ENCODE results near the gene ISM1.
"Not testable (repeated sequence)": the region's sequence is repeated elsewhere in the genome, so short reads cannot be mapped to it uniquely, and the experiment has no call there.

The ISM1 gene

GRCh38 chr20:13220194-13220903, 725 bp upstream of the ISM1 start:
- DNase-seq: peak; percentile 15

GRCh38 chr20:13221313-13221672, 219 bp downstream of the ISM1 start:
- in situ Hi-C loops (cut with HindIII; ENCODE audit: low pct_ligation_motif_present, low pct_unique_long_range_greater_than_20kb, low sequenced_read_pairs): no loop called here
- DNase-seq: no peak

More at GRCh38 chr20:13220194-13220903, 725 bp upstream of the ISM1 start:
- in situ Hi-C loops (cut with HindIII; ENCODE audit: low pct_ligation_motif_present, low pct_unique_long_range_greater_than_20kb, low sequenced_read_pairs): no loop called here

DNA sequence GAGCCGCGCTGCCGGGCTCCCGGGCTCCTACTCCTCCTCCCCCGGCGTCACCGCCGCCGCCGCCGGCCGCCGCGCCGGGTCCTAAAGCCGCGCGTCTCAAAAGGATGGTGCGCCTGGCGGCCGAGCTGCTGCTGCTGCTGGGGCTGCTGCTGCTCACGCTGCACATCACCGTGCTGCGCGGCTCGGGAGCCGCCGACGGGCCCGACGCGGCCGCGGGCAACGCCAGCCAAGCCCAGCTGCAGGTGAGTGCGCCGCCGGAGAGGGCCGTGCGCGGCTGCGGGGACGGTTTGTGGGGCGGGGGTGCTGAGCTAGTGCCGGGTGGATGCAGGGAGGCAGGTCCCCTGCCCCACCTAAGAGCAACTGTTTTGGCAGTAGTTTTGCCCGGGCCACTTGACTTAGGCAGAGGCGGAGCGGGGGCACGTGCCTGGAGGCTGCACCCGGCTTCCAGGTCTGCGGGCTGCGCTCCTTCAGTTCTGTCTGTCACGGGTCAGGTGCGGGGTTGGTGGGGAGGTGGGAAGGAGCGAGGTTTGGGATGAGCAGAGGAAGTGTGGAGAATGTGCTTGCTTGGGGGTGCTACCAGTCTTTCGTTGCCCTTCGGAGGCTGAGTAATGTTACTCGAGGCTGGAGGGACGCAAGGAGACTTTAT, 722 bp downstream of the ISM1 start:
- in situ Hi-C loops (cut with HindIII; ENCODE audit: low pct_ligation_motif_present, low pct_unique_long_range_greater_than_20kb, low sequenced_read_pairs): no loop called here
- DNase-seq: peak; percentile 61

- in situ Hi-C loops (cut with HindIII; ENCODE audit: low pct_ligation_motif_present, low pct_unique_long_range_greater_than_20kb, low sequenced_read_pairs): no loop called here
- no peak for DNase-seq
These were observed 1.2 kb downstream of the ISM1 start for GRCh38 chr20:13222319-13222716.

- in situ Hi-C loops (cut with HindIII; ENCODE audit: low pct_ligation_motif_present, low pct_unique_long_range_greater_than_20kb, low sequenced_read_pairs): no loop called here
- DNase-seq: no peak
These were observed 2.9 kb downstream of the ISM1 start for GRCh38 chr20:13223736-13224520.

- no peak for DNase-seq
These were observed 5.3 kb downstream of the ISM1 start for GRCh38 chr20:13226367-13226766.

DNA sequence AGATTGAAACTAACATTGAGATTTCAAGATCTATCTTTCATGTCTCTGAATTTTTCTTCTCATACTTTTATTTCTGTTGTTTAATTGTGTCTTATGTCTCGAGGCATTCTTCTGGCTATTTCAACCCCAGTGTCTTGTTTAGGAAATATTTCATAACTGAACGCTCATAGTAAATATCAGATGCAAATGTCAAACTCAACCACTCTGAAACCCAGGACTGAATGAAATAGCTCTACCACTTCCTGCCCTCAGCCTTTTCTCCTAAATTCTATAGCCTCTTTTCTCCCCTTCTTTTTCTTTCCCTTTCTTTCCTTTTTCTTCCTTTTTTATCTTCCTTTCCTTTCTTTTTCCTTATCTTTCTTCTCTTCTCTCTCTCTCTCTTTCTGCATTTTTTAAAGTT, 7.7 kb downstream of the ISM1 start:
- in situ Hi-C loops (cut with HindIII; ENCODE audit: low pct_ligation_motif_present, low pct_unique_long_range_greater_than_20kb, low sequenced_read_pairs): no loop called here
- no peak for DNase-seq

More at GRCh38 chr20:13226367-13226766, 5.3 kb downstream of the ISM1 start:
- in situ Hi-C loops (cut with HindIII; ENCODE audit: low pct_ligation_motif_present, low pct_unique_long_range_greater_than_20kb, low sequenced_read_pairs): no loop called here

DNA sequence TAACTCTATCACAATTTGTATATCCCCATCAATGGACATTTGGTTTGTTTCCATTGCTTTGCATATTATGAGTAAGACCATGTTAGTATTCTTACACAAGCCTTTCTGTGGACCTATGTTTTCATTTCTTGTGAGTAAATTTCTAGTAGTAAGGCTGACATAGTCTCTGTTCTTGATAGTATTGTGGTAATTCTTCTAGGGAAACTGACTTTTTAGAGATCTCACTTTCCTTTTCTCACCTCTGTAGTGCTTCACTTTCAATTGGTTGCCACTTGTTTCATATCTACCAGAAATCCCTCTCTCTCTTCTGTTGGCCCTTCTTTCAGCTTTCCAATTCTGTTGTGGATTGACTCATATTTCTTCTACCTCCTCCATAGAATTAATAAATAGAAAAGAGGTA, 8.5 kb downstream of the ISM1 start:
- in situ Hi-C loops (cut with HindIII; ENCODE audit: low pct_ligation_motif_present, low pct_unique_long_range_greater_than_20kb, low sequenced_read_pairs): no loop called here
- no peak for DNase-seq

DNA sequence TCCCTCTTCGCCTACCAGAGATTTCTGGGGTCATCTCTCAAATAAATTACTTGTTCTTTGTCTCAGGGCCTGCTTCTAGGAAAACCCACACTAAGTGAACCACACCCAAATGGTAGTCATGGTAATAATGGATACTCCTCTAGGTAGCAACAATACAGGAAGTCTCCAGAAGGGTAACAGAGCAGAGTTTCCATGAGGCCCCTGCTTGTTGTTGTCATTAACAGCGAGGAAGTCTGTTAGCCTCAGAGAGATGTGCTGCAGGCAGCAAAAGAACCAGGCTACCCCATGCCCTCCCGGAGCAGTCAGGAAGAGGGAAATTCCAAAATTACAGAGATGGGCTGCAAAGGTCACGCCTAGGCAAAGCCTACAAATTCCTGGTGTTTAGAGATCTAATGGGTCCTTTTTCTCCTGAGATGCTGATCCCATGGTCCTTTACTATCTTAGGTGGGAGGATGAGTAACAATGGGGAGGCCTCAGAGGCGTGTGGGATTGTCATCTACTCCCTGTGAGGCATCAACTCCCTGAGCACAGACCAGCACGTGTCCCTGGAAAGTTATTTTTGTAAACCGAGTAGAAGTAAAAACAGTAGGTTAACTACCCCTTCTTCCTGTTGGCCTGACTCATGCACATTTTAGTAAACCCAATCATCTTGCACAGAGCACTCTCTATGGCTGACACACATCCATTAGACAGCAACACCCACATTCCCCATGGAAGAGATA, 10.1 kb downstream of the ISM1 start:
- in situ Hi-C loops (cut with HindIII; ENCODE audit: low pct_ligation_motif_present, low pct_unique_long_range_greater_than_20kb, low sequenced_read_pairs): no loop called here
- DNase-seq: peak; percentile 0

DNA sequence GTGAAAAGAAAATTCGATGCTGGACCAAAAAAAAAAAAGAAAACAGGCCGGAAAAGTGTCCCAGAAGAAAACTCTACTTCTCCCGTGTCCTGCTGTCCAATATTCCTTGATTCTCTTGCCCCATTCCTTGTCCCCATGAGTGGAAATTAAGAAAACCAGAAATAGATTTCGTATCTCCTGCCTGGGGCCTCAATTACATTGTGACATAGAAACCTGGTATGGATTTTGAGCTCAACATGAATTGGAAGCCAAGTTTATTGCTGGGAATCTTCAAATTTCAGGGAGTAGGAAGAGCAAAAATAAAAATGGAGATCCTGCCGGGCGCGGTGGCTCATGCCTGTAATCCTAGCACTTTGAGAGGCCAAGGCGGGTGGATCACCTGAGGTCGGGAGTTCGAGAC, 11.9 kb downstream of the ISM1 start:
- no peak for DNase-seq
- in situ Hi-C loops (cut with HindIII; ENCODE audit: low pct_ligation_motif_present, low pct_unique_long_range_greater_than_20kb, low sequenced_read_pairs): no loop called here

- no peak for DNase-seq
- in situ Hi-C loops (cut with HindIII; ENCODE audit: low pct_ligation_motif_present, low pct_unique_long_range_greater_than_20kb, low sequenced_read_pairs): no loop called here
These were observed 13.9 kb downstream of the ISM1 start for GRCh38 chr20:13234961-13235360.

- in situ Hi-C loops (cut with HindIII; ENCODE audit: low pct_ligation_motif_present, low pct_unique_long_range_greater_than_20kb, low sequenced_read_pairs); DNase-seq: not testable (repeated sequence)
These were observed 15.3 kb downstream of the ISM1 start for GRCh38 chr20:13236360-13236759.

DNA sequence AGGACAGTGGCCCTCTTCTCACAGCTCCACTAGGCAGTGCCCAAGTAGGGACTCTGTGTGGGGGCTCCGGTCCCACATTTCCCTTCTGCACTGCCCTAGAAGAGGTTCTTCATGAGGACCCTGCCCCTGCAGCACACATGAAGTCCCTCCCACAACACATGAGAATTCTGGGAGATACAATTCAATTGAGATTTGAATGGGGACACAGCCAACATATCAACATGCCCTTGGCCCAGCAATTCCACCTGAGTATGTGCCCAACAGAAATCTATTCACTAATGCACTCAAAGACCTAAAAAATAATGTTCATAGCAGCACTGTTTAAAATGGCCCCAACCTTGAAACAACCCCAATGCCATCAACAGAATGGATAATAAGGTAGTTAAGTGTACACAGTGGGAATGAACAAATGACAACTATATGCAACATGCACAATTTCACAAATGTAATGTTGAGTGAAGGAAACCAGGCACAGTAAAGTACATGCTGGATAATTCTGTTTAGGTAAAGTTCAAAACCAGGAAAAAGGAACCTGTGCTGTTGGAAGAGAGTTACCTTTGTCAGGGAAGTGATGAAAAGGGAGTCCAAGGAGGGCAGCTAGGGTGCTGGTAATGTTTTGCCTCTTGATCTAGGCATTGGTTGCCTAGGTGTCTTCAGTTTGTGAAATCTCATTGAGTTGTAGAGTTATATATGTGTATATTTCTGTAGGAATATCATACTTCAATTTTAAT, 16.1 kb downstream of the ISM1 start:
- in situ Hi-C loops (cut with HindIII; ENCODE audit: low pct_ligation_motif_present, low pct_unique_long_range_greater_than_20kb, low sequenced_read_pairs): no loop called here
- no peak for DNase-seq

- DNase-seq: no peak
- in situ Hi-C loops (cut with HindIII; ENCODE audit: low pct_ligation_motif_present, low pct_unique_long_range_greater_than_20kb, low sequenced_read_pairs): no loop called here
These were observed 17.1 kb downstream of the ISM1 start for GRCh38 chr20:13238001-13238653.

DNA sequence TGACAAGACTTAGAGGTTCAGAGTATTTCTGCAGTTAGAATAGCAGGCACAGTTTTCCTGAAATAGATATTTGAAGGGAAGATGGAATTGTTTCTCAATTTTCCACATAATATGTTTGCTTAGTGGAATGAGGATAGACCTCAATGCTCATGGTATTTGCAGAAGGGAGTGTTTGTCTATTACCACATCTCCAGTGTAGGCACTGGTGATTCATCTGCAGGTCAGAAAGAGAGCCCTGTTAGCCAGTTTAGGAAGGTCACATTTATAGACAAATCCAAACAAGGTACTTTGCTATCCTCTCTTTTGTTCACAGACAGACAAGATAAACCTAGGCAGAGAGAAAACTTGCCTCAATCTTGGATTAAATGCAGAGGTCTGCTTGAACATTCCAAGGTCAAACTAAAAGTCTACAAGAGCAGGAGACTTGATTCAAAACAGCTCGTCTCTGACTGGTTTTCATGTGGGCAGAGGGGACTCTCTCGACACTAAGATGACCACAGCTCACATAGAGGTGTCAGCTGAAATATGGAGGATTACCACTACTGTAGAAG, 22.8 kb downstream of the ISM1 start:
- in situ Hi-C loops (cut with HindIII; ENCODE audit: low pct_ligation_motif_present, low pct_unique_long_range_greater_than_20kb, low sequenced_read_pairs): no loop called here
- DNase-seq: no peak

DNA sequence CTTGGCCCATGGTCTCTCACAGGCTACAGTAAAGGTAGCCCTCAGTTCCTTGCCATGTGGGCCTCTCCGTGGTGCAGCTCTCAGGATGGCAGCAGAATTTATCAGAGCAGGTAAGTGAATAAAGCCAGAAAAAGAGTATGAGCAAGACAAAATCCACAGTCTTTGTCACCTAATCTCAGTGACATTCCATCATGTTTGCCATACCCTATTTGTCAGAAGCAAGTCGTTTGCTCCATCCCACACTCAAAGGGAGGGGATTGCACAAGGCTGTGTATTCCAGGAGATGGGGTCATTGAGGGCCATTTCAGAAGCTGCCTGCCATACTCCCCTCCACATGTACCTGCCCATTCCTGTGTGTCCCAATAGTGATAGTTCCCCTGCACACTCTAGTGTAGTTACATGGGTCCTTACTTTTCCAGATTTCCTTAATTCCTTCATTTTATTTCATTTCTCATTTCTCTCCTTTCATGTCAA, 24.2 kb downstream of the ISM1 start:
- in situ Hi-C loops (cut with HindIII; ENCODE audit: low pct_ligation_motif_present, low pct_unique_long_range_greater_than_20kb, low sequenced_read_pairs): no loop called here
- DNase-seq: no peak

GRCh38 chr20:13249118-13249797, 28.2 kb downstream of the ISM1 start:
- in situ Hi-C loops (cut with HindIII; ENCODE audit: low pct_ligation_motif_present, low pct_unique_long_range_greater_than_20kb, low sequenced_read_pairs): no loop called here
- DNase-seq: no peak
